ENCODE results near the gene NADK2.

DNA sequence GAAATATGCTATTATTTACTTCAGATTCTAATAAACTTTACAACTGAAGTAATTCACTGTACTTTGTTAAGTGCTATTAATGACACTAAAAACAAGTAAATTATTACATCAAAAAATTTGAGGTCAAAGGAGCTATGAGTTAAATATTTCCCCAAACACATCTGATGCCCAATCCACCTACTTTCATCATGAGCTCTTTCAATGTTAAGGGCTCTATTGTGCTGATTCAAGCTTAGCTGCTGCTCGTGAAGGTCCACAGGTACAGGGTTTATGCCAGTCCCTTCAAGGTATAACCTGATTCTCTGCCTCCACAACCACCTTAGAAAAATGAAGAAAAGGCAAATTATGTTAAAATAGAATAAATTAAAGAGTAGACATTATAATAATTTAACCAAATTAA is 24.2 kb downstream of the NADK2 start:
- TF ChIP-seq CTCF (conservative IDR thresholded peaks at IDR 0.05 in 1 of 2, IDR thresholded peaks at IDR 0.05 in 1 of 2; ENCODE audit: low read depth in 1 of 2, low read length in 2 of 2): no peak
- TF ChIP-seq EZH2 (IDR thresholded peaks at IDR 0.05; ENCODE audit: low read length, missing control alignments): no peak
